HG03095 (cell line): ENCODE data around the gene CRYGC.
A peak's percentile ranks its signal among the peaks of the same experiment; 100 is the strongest.
"Not testable (repeated sequence)": the region's sequence is repeated elsewhere in the genome, so short reads cannot be mapped to it uniquely, and the experiment has no call there.

Experiments used
- ATAC-seq: cut with Tn5 transposase; IDR thresholded peaks from one replicate; pipeline ENCODE4 v1.9.1; 2021; ENCODE audit warnings: moderate library complexity; ENCODE audit not compliant: unreplicated experiment

CRYGC gene

DNA sequence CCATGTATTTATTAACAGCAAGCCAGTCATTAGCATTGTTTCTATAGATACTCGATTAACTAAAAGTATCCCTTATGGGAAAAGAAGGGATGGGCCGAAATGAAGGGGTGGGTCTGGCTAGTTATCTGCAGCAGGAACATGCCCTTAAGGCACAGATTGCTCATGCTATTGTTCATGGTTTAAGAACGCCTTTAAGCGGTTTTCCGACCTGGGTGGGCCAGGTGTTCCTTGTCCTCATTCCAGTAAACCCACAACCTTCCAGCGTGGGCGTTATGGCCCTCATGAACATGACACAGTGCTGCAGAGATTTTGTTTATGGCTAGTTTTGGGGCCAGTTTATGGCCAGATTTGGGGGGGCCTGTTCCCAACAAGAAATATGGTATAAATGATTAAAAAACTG, 8.7 kb upstream of the CRYGC start:
- ATAC-seq = not testable (repeated sequence)

DNA sequence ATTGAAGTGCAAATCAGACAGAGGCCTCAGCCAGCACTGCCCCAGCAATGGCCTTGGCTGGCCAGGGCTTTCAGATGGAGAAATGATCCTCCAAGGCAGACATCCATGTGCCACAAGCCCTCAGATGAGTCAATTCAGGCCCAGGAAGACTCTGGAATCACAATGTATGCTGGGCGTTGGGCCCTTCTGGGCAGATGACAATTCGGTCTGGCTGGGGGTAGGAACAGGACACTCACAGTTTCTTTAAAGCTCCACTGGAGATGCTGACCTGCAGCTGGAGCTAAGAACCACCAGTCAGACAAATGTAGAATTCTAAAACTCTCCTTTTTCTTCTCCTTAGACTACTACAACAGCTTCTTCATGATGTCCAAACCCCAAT, 7.1 kb upstream of the CRYGC start:
- no peak for ATAC-seq

DNA sequence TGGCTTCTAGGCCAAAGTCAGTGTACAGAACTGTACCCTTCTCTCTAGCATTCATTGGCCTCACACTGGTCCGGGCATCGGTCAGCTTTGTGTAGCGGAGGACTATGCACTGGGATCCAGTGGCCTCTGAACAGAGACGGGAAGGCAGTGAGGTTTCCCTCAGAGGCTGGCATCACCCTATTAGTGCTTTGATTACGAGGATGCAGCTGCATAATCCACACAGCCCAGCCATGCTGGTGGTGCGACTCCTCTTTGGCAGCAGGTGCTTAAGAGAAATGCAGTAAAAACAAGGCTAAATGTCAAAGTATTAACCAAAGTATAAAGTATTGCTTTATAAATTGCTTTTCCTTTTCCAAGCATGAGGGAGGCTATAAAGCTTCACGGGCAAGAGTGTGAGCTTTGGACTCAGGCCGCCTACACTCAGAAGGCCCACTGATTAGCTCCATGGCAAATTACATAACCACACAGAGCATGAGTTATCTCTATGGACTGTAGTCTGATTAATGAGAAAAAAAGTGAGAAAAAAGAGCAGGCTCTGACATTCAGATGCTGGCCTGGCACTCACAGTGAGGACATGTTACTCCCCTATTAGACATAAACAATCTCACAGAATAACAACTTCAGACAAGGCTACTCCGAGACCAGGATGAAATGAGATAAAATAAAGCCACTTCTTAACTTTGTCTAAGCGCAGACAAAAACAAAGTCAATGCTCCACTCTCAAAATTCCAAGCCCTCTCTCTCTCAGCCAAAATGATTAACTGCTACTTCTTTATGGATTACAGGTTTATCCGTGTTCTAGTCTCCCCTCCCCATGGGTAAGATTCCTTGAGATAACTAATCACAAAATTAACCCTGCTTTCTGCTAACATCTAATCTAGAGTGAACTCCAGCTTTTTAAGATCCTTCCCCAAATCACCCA, 6.4 kb upstream of the CRYGC start:
- ATAC-seq = no peak

DNA sequence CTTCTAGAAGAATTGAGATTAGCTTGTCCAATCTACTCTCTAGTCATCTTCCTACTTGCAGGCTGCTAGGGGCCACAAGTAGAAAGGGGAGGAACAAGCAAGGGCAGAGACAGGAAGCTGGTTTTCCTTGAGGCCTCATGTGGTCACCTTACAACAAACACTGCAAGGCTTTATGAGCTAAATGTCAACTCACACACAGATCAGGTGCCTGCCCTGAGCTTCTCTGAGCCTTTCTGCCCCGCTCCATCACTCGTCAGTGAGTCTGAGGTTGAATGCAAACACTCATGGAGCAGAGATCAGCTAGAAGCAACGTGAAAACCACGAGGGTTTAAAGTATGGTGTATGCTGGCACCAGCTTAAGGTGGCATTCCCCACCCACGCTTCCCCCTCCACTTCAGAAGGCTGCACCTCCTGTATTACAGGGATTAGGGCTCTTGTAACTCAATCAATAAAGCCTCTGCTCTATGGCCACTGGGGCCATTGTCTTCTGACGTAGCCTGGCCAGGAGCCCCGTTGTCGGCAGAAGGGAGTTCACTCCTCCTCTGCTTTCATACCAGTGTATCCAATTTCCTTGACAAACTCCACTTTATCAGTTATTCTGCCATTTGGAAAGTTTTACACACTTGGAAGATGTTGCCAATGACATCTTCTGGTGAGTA, 5.4 kb upstream of the CRYGC start:
- ATAC-seq = peak; percentile 76

DNA sequence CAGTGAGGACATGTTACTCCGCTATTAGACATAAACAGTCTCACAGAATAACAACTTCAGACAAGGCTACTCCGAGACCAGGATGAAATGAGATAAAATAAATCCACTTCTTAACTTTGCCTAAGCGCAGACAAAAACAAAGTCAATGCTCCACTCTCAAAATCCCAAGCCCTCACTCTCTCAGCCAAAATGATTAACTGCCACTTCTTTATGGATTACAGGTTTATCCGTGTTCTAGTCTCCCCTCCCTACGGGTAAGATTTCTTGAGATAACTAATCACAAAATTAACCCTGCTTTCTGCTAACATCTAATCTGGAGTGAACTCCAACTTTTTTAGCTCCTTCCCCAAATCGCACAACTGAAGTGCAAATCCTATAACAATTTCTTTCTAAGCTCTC, 1.1 kb upstream of the CRYGC start:
- no peak for ATAC-seq

DNA sequence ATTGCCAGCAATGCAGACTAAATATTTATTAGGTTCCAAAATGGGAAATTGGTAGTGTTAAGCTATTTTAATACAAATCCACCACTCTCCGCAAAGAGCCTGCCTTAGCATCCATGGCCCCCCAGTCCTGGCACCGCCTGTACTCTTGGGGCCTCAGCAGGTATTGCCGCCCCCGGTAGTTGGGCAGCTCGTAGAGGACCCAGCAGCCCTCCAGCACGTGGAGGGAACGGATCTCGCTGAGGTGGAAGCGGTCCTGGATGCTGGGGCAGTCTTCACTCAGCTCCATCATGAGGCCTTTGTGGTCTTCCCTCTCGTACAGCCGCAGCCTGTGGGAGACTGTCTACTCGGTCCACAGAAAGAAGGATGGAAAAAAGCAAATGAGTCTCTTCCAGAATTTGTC, 1.5 kb downstream of the CRYGC start:
- no peak for ATAC-seq

DNA sequence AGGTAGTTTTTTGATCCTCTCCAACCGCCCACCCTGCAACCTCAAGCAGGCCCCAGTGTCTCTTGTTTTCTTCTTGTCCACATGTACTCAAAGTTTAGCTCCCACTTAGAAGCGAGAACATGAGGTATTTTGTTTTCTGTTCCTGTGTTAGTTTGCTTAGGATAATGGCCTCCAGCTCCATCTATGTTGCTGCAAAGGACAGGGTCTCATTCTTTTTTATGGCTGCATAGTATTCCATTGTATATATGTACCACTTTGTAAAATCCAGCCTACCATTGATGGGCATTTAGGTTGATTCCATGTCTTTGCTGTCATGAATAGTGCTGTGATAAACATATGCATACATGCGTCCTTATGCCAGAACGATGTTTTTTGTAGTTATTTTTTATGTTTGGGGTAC, 2.5 kb downstream of the CRYGC start:
- ATAC-seq = no peak

DNA sequence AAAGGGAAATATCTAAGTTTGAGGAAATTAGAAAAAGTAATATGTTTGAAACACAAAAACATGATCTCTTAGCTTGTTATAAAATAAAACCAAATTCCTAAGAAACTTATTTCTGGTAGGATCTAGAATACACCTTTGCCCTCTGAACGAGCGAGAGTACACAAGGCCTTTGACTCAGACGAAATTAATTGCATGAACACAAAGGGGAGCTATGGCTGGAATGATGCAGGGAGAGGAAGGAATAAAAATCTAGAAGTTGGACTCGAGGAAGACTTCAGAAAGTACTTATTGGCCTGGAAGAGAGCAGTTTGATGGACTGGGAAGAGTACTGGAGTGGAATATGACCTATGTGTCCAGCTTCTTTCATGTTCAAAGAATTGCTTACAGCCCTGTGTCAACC, 4.4 kb downstream of the CRYGC start:
- no peak for ATAC-seq

DNA sequence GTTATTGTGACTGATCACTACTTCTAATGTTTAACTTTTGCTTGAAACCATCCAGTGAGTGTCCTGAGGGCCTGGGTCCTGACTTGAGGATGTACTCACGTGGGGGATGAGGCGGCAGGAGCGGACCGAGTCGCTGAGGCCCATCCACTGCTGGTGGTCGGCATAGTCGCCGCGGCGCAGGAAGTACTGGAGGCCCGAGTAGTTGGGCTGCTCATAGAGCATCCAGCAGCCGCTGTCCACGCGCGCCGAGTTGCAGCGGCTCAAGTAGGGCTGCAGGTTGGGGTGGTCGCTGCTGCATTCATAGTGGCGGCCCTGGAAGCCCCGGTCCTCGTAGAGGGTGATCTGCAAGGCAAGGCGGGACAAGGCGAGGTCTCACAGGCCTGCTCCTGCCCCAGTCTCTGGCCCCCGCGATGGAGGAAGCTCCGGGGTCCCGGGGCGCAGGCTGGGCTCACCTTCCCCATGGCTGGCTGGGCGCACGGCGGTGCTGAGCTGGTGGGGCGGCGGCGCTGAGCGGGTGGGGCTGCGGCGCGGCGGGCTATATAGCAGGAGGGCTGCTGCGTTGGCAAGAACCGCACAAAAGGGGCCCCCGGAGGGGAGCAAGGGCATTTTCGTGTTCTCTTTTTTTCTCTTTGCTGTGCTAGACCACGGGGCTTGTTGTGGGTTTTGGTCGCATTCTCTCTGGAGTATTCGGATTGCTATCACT, 5.5 kb downstream of the CRYGC start, which contains the start of gene CRYGD:
CRYGD (minus strand) TSS at position 512 of the 703 bp plus-strand sequence; CDS start at position 461, 51 bp downstream.
- not testable (repeated sequence) for ATAC-seq

DNA sequence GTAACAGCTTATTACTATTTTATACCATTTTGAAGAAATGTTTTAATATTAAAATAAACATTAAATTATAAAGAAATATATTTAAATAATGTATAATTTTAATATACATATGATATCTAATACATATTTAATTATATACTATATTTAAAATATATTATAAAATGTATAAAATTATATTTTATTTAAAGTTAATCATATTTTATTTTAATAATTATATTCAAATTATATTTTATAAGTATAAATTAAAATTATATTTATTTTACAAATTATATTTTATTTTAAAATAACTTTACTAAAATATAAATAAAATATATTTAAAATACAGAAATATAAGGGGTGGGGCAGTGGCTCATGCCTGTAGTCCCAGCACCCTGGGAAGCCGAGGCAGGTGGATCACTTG, 7.4 kb downstream of the CRYGC start:
- ATAC-seq = no peak

DNA sequence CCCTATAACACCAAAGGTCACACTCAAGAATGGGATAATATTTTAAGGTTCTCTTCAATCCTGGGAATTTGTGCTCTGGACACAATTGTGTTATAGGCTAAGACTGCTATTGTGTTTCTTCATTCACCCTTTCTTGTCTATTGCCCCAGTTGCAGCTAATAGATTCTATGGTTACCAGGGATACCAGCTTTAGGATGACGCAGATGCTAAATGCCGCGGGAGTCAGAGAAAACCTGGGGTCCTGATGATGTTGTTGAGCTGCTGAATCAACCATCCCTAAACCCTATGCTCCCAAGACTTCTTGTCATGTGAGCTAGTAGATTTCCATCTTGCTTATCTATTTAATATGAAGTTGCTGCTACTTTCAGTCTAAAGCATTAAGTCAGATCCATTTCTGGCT, 10.7 kb downstream of the CRYGC start:
- no peak for ATAC-seq

DNA sequence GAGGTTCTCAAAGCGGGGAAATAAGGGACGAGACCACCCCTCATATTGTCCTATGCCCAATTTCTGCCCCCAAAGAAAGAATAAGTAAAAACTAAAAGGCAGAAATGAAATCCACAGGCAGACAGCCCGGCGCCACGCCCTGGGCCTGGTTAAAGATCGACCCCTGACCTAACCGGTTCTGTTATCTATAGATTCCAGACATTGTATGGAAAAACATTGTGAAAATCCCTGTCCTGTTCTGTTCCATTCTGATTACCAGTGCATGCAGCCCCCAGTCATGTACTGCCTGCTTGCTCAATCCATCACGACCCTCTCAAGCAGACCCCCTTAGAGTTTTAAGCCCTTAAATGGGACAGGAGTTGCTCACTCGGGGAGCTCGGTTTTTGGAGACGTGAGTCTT, 12.2 kb downstream of the CRYGC start:
- not testable (repeated sequence) for ATAC-seq

DNA sequence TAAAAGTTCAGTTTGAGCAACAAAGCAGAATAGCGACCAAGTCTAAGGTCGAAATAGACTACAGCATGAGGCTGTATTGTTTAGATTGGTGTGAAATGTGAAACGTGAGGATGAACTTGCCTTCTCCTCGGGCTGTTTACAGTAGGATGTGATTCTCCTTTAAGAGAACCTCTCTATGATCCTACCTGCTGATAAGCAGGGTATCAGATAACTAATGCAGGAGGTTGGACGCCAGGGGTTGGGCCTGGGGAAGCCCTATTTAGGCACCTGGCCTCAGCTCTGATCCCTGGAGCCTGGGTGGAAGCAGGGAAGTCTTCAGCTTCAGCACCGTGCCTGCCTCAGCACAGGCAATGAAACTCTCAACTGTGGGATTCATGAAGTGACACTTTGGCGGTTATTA, 16.7 kb downstream of the CRYGC start:
- ATAC-seq = no peak

DNA sequence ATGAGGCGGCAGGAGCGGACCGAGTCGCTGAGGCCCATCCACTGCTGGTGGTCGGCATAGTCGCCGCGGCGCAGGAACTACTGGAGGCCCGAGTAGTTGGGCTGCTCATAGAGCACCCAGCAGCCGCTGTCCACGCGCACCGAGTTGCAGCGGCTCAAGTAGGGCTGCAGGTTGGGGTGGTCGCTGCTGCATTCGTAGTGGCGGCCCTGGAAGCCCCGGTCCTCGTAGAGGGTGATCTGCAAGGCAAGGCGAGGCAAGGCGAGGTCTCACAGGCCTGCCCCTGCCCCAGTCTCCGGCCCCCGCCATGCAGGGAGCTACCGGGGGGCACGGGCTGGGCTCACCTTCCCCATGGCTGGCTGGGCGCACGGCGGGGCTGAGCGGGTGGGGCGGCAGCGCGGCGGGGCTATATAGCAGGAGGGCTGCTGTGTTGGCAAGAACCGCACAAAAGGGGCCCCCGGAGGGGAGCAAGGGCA, 17.3 kb downstream of the CRYGC start:
- ATAC-seq = not testable (repeated sequence)

DNA sequence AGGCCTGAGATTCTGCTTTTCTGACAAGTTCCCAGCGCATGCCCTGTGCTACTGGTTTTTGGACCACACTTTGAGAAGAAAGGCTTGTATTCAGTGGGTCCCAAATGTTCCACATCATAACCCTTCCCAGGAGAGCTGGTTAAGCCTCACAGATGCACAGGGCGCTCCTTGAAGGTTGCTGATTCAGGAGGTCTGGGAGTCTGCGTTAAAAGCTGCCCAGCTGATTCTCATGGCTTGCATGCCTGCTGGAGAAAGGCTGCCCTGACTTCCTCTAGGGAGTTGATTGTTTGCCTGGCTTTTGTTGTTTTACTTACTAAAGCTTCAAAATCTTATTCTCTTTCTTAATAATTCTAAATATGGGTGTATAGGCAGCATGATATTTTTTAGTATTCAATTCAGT, 26.0 kb downstream of the CRYGC start:
- ATAC-seq = no peak

DNA sequence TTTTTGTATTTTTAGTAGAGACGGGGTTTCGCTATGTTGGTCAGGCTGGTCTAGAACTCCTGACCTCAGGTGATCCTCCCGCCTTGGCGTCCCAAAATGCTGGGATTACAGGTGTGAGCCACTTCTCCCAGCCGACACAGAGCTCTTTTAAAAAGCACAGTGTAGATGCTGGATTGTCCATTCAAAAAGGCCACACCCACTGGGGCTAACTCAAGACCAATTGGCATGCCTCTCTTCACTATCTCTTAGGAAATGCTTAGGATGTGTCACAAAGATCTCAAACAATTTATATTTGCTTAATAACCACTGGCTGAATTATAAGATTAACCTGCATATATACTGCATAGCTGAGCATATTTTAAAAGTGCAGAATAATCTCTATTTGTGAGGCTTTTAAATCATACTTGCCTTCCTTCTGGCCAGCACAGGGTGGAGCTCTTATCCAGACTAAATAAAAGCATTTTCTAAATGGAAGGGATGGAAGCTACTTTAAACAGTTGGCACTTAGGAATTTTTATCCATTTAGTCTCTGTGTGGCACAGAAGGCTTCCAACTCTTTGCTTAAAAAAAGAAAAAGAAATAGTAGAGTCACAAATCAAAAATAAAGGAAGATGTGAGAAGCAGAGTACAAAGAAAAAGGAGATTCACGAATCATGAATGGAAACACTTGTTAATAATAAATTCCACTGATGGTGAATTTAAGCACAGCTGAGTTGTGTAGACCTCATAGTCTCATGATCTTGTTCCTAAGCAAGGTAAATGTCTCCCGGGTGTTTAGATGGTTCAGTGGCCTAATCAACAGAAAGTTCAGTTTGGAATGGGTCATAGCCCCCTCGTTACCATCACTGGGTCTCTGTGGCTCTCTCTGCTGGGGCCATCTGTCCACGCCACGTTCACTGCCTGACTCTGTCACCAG, 27.7 kb downstream of the CRYGC start:
- ATAC-seq = no peak

DNA sequence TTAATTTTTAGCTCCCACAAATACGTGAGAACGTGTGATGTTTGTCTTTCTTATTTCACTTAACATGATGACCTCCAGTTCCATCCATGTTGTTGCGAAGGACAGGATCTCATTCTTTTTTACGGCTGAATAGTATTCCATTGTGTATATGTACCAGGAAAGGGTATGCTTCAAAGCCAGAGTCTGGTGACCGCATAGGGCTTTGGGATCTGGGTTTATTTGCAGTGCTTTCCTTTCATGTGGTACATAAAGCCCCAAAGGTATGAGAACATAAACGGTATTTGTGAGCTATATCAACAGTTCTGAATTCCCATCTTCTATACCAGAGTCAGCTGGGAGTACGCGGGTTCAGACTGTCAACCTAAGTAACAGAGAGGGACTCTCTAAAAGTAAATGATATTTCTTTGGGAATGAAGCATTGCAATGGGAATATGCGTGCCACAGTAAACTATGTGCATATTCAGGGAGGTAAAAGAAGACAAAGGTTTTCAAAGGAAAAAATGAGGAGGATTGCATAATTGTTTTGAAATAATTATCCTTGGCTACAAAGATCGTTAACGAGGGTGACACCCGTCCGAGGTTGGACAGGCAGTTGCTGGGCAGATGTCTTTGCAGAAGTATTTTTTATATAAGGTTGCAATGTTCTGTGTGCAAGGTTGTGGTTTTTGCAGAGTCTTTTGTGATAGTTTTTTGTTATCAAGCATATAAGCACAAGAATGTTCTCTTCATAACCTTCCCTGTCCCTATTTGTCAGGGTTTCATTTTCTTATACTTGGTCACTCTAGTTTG, 29.8 kb downstream of the CRYGC start:
- no peak for ATAC-seq

DNA sequence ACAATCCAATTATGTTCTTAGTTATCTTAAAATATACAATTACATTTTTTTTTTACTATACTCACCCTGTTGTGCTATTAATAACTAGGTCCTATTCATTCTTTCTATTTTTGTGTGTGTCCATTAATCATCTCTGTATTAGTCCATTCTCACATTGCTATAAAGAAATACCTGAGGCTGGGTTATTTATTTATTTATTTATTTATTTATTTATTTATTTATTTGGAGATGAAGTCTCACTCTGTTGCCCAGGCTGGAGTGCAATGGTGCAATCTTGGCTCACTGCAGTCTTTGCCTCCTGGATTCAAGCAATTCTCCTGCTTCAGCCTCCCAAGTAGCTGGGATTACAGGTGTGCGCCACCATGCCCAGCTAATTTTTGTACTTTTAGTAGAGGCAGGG, 30.9 kb downstream of the CRYGC start:
- not testable (repeated sequence) for ATAC-seq

DNA sequence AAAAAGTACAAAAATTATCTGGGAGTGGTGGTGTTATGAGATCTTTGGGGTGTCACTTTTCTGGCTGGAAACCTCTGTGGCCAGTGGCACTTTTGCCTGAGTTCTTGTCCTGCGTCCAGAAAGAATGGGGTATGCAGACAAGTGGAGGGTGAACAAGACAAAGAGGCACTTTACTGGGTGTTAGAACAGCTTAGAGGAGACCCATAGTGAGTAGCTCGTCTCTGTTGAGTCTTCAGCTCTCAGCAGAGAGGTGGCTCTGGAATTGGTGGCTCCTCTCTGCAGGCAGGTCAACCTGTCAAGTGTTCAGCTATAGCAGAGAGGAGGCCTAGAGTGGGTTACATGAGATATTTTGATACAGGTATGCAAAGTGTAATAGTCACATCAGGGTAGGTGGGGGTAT, 31.4 kb downstream of the CRYGC start:
- ATAC-seq = no peak

DNA sequence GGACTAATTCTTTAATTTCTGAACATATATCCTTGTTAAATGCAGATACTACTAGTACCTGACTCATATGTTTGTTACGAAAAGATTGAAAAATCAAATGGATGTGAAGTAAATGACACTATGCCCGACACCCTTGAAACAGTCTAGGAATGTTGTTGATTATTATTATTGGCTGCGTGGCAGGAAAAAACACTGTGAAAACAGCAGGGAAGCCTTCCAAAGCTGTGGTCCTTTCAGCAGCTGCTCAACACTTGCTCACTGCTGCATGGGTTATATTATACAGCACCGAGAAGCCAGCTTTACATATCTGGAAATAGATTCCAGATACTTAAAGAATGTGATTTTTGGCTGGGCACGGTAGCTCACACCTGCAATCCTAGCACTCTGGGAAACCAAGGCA, 31.8 kb downstream of the CRYGC start:
- ATAC-seq = no peak
